MV-4-11 (cell line): ENCODE measurements around the gene LOC101059915.
"Not testable (repeated sequence)": the region's sequence is repeated elsewhere in the genome, so short reads cannot be mapped to it uniquely, and the experiment has no call there.

Experiments
- DNase-seq: peaks from one replicate; lab custom pipeline; 2025; lab: John Stamatoyannopoulos, UW

The LOC101059915 gene

DNA sequence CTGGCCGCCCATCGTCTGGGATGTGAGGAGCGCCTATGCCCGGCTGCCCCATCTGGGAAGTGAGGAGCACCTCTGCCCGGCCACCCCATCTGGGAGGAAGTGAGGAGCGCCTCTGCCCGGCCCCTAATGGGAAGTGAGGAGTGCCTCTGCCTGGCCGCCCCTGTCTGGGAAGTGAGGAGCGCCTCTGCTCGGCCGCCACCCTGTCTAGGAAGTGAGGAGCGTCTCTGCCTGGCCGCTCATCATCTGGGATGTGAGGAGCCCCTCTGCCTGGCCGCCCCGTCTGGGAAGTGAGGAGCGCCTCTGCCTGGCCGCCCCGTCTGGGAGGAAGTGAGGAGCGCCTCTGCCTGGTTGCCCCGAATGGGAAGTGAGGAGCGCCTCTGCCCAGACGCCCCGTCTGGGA lies 8.3 kb downstream of the LOC101059915 start:
- not testable (repeated sequence) for DNase-seq

DNA sequence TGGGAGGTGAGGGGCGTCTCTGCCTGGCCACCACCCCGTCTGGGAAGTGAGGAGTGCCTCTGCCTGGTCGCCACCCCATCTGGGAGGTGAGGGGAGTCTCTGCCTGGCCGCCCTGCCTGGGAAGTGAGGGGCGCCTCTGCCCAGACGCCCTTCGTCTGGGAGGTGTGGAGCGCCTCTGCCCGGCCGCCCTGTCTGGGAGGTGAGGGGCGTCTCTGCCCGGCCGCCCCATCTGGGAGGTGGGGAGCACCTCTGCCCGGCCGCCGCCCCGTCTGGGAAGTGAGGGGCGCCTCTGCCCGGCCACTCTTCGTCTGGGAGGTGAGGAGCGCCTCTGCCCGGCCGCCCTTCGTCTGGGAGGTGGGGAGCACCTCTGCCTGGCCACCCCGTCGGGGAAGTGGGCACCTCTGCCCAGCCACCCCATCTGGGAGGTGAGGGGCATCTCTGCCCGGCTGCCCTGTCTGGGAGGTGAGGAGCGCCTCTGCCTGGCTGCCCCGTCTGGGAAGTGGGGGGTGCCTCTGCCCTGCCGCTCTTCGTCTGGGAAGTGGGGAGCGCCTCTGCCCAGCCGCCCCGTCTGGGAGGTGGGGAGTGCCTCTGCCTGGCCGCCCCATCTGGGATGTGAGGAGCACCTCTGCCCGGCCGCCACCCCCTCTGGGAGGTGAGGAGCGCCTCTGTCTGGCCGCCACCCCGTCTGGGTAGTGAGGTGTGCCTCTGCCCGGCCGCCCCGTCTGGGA lies 8.9 kb downstream of the LOC101059915 start:
- not testable (repeated sequence) for DNase-seq

DNA sequence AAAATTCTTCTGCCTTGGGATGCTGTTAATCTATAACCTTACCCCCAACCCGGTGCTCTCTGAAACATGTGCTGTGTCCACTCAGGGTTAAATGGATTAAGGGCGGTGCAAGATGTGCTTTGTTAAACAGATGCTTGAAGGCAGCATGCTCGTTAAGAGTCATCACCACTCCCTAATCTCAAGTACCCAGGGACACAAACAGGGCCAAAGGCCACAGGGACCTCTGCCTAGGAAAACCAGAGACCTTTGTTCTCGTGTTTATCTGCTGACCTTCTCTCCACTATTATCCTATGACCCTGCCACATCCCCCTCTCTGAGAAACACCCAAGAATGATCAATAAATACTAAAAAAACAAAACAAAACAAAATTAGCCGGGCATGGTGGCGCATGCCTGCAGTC lies 9.8 kb downstream of the LOC101059915 start:
- DNase-seq, result not testable (repeated sequence)

DNA sequence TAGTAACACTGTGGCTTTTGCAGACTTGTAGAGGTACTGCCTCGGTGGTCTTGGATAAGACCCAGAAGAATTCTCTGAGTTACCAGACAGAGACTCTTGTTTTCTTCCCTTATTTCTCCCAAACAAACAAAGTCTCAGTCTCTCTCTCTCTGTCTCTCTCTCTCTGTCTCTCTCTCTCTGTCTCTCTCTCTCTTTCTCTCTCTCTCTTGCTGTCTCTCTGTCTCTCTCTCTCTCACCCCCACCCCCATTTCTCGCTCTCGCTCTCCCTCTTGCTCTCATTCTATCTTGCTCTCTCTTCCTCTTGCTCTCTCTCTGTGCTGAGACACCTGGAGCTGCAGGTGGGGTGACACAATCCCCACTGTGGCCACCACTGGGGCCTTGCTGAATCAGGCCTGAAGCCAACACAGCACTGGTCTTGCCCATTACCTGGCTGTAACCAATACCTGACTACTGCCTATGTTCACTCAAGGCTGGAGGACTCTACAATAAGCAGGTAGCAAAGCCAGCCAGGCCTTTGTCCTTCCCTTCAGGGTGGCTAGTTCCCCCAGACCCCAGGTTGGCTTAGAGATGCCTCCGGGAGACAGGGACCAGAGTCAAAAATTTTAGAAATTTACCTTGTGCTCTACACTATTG lies 12.3 kb downstream of the LOC101059915 start:
- no peak for DNase-seq

DNA sequence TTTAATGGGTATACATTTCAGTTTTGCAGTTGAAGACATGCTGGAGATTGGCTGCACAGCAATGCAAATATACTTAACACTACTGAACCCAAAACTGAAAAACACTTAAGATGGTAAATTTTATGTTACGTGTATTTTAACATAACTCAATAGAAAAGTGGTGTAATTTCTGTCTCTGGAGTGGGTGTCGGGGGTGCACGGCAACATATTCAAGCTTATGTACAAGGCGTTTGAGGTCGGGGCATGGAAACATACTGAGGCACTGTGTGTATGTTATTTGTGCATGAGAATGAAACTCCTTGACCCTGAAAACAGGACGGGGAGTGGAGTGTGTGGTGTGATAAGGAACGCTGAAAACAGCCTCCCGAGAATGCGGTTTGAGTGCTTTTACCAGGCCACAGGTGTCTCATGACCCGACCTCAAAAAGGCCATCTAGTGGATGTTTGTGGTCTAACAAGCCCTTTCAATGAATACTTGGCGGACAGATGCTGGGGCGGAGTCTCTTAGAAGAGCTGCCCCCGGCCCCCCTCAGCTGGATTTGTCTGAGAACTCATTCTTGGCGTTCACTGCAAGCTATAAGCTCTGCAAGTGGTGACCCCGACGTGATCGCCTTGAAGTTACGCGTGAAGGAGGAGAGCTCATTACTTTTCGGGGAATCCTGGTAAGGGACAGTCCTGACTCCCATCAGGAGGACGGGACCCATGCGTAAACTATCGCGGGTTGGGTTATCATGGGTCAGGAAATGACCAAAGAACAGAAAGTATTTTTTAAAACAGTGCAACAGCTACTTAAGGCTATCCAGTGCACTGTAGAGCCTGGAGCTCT lies 29.5 kb downstream of the LOC101059915 start:
- not testable (repeated sequence) for DNase-seq

DNA sequence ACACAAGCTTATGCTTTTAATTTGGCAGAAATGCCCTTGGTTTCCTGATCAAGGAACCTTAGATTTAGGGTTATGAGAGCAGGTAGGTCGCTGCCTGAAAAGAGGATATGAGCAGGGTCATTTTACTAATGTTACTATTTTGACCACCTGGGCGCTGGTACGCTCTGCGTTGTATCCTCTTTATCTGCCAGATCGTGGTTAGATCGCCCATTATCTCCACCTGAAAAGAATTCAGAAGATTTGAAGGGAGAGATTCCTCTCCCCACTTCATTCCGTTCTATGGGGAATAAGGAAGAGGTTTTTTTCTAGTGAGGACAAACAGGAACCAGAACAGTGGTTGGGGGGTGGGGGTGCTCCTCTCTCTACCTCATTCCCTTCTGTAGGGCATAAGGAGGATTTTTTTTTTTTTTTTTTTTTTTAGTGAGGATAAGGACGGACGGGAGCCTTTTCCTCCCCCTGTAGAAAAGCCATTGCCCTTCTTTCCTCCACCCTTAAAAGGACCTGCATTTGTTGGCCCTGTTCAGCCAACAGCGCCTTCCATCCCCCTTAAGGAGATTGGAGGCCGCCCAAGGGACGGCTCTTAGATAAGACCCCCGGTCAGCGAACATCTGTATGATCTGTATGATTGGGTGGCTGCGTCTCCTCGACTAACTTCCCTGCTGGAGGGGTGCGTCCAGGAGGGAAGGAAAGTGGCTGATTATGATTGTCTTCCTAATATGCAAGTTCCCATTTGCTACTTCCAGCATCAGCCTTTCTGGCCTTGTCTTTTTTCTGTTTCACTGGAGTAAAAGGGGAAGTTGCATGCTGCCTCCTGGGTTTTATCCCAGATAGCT lies 30.3 kb downstream of the LOC101059915 start:
- not testable (repeated sequence) for DNase-seq

DNA sequence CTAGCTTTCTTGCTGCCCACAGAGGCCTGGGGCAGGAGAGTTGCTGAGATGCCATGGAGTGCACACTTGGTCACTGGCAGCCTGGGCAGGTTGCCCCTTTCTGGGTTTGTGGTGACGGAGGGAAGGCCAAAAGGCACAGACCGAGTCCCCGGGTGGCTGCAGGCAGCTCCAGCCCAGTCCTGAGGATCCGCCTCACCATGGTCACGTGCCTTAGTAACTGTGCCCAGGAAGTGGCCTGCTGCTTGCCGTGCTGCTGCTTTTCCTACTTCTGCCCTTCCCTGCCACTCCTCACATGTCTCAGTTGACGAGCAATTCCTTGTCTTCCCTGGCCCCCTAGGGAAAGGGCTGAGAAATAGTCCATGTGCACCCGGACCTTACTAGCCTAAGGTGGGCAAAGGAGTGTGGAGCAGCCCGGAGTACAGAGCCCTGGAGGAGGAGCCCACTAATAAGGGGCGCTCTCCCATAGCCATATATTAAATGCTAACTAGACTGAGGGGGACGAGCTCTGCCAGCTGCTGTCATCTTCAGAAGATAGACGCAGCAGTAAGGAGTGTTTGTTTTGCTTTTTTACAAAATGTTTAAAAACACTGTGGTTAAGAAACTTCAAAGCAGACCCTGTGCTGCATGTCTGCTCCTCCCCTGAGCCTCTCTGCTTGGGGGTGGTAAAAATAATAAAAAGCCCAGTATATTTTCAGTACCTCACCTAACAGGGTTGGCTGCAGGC lies 31.1 kb downstream of the LOC101059915 start:
- DNase-seq, result not testable (repeated sequence)

DNA sequence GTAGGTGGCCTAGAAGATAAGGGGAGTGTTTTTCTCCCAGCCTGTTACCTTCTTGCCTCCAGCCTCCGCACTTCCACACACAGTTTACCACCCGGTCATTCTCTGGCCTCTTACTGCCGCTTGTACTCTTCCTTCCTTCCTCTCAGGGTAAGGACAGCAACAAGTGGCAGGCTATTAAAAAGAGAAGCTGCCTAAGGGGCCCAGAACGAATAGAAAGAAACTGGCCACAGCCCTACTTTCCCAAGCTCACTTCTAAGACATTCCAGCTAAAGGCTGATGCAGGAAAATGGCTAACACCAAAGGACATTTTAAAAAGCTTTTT lies 31.6 kb downstream of the LOC101059915 start:
- not testable (repeated sequence) for DNase-seq

DNA sequence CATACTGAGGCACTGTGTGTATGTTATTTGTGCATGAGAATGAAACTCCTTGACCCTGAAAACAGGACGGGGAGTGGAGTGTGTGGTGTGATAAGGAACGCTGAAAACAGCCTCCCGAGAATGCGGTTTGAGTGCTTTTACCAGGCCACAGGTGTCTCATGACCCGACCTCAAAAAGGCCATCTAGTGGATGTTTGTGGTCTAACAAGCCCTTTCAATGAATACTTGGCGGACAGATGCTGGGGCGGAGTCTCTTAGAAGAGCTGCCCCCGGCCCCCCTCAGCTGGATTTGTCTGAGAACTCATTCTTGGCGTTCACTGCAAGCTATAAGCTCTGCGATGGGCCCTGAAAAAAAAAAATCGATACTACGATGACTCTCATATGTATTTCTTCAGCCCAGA lies 35.5 kb downstream of the LOC101059915 start:
- DNase-seq, result not testable (repeated sequence)

DNA sequence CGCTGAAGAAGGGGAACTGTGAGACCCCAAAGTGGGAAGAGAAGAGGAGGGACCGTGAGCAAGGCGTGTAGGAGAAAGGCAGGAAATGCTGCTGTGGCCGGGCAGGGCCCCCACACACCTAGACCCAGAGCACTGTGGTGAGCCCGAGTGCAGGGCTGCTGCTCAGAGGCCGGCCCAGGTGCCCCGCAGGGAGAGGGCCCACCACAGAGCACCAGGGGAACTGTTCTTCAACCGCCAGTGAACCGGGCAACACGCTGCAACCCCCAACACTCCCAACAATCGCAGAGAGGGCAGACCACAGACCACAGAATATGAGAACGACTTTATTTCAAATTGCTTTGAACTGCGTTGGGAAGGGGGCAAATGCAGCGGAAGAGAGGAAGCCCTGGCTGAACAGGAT lies 46.7 kb downstream of the LOC101059915 start:
- not testable (repeated sequence) for DNase-seq

DNA sequence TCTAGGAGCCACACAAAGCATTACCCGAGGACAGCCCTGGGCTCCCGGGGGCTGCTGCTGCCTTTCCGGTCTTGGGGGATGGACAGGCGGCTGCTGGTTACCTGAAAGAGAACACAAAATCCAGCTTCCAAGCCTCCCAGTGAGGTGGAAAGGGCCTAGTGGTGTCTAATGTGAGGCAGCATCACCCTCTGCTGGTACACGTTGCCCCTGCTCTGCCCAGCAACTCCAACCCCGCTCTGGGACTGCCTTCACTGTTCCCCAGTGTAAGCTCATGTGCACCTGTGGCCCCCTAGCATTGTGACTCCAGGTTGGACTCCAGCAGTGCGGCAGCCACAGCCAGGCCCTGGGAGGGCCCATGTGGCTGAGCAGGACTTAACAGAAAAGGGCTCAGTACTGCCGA lies 48.2 kb downstream of the LOC101059915 start:
- DNase-seq, result not testable (repeated sequence)

DNA sequence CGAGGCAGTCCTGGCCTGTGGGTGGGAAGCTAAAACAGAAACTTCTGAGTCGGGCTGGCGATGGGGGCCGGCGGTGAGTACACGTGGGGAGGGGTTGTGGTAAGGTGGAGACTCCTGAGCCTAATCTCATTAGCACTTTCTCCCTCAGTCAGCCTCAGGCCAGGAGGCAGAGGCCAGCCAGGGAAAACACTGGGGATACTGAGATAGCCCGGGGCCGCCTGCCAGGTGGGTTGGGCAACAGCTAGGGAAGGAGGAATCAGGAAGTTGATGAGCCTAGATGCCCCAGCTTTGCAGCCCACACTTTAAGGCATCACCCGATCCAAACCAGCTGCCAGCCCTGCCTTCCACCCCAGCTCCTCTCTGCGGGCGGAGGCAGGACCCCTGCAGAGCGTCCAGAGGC lies 49.0 kb downstream of the LOC101059915 start:
- not testable (repeated sequence) for DNase-seq

DNA sequence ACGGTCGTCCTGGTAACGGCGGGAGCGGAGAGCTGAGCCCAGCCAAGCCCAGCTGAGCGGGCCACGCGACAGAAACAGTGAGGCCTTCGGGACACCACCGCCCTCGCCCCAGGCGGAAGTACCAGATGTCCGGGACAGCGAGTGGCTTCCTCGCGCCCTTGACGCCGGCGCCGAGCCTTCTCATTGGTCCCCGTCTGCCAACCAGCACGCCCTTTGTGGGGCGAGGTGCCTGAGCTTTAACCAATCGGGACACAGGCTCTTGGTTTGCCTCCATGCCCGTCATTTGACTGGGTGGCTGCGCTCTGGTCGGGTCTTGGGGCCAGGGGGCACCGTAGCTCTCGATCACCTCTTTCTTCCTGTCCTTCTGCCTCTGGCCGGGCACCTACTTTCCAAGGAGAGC lies 50.8 kb downstream of the LOC101059915 start, which contains the start of gene CXorf49:
TSS of gene CXorf49 (minus strand) at position 101 of the 400 bp plus-strand sequence. CDS start 134 bp downstream, outside the sequence.
- not testable (repeated sequence) for DNase-seq

DNA sequence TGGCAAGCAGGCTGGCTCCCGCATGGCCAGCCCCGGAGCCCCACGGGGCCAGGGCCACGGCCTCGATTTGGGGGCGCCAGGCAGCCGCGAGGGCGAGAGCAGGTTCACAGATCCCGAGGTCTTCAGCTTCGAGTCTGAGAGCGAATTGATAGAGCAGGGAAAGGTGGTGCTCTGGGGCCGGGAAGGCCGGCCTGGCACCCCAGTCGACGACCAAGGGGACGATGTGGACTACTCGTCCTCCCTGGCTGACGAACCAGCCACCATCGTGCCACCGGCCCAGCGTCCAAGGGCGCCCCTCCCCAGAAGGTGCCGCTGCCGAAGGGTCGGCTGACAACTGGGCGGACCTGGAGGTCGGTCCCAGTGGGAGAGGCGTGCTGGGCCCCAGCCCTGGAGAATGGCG lies 51.8 kb downstream of the LOC101059915 start:
- not testable (repeated sequence) for DNase-seq

DNA sequence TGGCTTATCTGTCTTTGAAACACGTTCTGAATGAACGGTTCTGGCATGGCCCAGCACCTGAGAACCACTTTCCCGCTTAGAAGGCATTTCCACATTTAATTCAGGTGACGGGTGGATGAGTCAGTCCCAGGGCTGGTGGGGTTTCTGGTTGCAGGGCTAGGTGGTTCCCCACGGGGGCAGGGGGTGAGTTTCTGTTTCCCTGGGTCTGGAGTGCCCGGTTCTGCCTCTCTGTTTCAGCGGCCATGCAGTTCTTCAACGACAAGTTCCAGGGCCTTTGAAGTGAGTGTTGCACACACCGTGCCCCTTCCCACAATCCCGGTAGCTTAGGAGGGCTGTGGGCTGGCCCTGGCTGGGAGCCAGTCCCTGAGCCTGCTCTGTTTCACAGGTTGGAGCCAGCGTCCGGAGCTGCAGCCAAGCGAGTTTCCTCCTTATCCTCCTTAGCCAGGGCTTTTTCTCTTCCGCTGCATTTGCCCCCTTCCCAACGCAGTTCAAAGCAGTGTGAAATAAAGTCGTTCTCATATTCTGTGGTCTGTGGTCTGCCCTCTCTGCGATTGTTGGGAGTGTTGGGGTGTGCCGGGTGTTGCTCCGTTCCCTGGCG lies 53.0 kb downstream of the LOC101059915 start:
- DNase-seq, result not testable (repeated sequence)
